Activated CD4-positive, alpha-beta memory T cell treated with anti-CD3 and anti-CD28 coated beads, Interleukin-2, amount 10 ng/mL, durations not matched to agents 7 days and 5 days (primary cell): ENCODE measurements around the gene RIPOR2. TPM values are rescaled to one million over a fixed set of nuclear protein-coding genes. Genes with fewer than 3 reads are reported as not detected.

ENCODE experiments used
- CTCF ChIA-PET: fragments of 350-600 bp; sonication (Branson Sonifier 250); formaldehyde crosslinking; loops from one replicate; lab custom pipeline; 2021; ENCODE audit warnings: antibody characterized with exemption, inconsistent platforms; lab: Charles Lee
- POLR2A ChIA-PET: fragments of 350-600 bp; sonication (Branson Sonifier 250); formaldehyde crosslinking; loops from one replicate; lab custom pipeline; 2021; ENCODE audit warnings: antibody characterized with exemption; lab: Charles Lee
- DNase-seq: peaks from one replicate; pipeline ENCODE4 v3.0.0-alpha.2; 2020
- H3K27ac Mint-ChIP-seq: one replicate; pipeline ENCODE4 v1.8.0; 2021; ENCODE audit warnings: mild to moderate bottlenecking, mixed read lengths
- H3K27me3 Mint-ChIP-seq: one replicate; pipeline ENCODE4 v1.8.0; 2021; ENCODE audit warnings: mixed read lengths
- H3K36me3 Mint-ChIP-seq: one replicate; pipeline ENCODE4 v1.8.0; 2021; ENCODE audit warnings: low read depth, mixed read lengths
- H3K4me1 Mint-ChIP-seq: one replicate; pipeline ENCODE4 v1.8.0; 2021; ENCODE audit warnings: mixed read lengths
- H3K4me3 Mint-ChIP-seq: one replicate; pipeline ENCODE4 v1.8.0; 2021; ENCODE audit warnings: mild to moderate bottlenecking, mixed read lengths
- H3K9me3 Mint-ChIP-seq: one replicate; pipeline ENCODE4 v1.8.0; 2021; ENCODE audit warnings: mixed read lengths
- total RNA-seq, 2 experiments: library from RNA; stranded (reverse); gene quantifications; one replicate each; pipeline ENCODE4 v1.2.3, GENCODE V29; 2021

Gene RIPOR2
- total RNA-seq, 2 experiments from 2014 or later: 234 to 240 TPM

GRCh38 chr6:24832794-24833193 is 103.0 kb downstream of the RIPOR2 start:
- Mint-ChIP-seq H3K36me3 (peaks cover 88% of the 10 kb centered on the region), H3K4me3 (no peak overlapping the region), H3K4me1 (peaks cover 26% of the 10 kb centered on the region), H3K9me3 (peaks cover 4% of the 10 kb centered on the region), H3K27me3 (no peaks in the 10 kb centered on the region), H3K27ac (peak overlapping the region; percentile 16)
- POLR2A ChIA-PET: interaction anchor here (1.3 kb wide), 1 partner anchor 11 kb away, joined by 6 read pairs; no protein-coding TSS in a partner anchor
- CTCF ChIA-PET: interaction anchor here (0.7 to 3.8 kb wide), 4 partner anchors 159 to 238 kb away, joined by 3 to 13 read pairs (median 4); no protein-coding TSS in a partner anchor
- DNase-seq: no peak

GRCh38 chr6:24831771-24832716 is 103.7 kb downstream of the RIPOR2 start:
- Mint-ChIP-seq H3K36me3 (peaks cover 91% of the 10 kb centered on the region), H3K4me3 (no peak overlapping the region), H3K4me1 (peaks cover 26% of the 10 kb centered on the region), H3K9me3 (peaks cover 4% of the 10 kb centered on the region), H3K27ac (no peak overlapping the region), H3K27me3 (no peaks in the 10 kb centered on the region)
- POLR2A ChIA-PET: interaction anchor here (1.3 kb wide), 1 partner anchor 12 kb away, joined by 6 read pairs; no protein-coding TSS in a partner anchor
- CTCF ChIA-PET: interaction anchor here (0.7 to 3.8 kb wide), 4 partner anchors 160 to 239 kb away, joined by 3 to 13 read pairs (median 4); no protein-coding TSS in a partner anchor
- DNase-seq: no peak

GRCh38 chr6:24829657-24830056 is 106.1 kb downstream of the RIPOR2 start:
- peaks cover 89% of the 10 kb centered on the region for H3K36me3 Mint-ChIP-seq
- H3K27ac Mint-ChIP-seq: no peak overlapping the region
- ChIA-PET POLR2A (interaction anchor here (1.4 kb wide), 1 partner anchor 11 kb away, joined by 4 read pairs; no protein-coding TSS in a partner anchor), CTCF (interaction anchor here (1.1 to 1.5 kb wide), 3 partner anchors 162 to 241 kb away, joined by 3 to 4 read pairs (median 3); no protein-coding TSS in a partner anchor)
- no peak for DNase-seq
- H3K4me3 Mint-ChIP-seq: no peak overlapping the region
- no peaks in the 10 kb centered on the region for H3K9me3 Mint-ChIP-seq
- peaks cover 11% of the 10 kb centered on the region for H3K4me1 Mint-ChIP-seq
- no peaks in the 10 kb centered on the region for H3K27me3 Mint-ChIP-seq

DNA sequence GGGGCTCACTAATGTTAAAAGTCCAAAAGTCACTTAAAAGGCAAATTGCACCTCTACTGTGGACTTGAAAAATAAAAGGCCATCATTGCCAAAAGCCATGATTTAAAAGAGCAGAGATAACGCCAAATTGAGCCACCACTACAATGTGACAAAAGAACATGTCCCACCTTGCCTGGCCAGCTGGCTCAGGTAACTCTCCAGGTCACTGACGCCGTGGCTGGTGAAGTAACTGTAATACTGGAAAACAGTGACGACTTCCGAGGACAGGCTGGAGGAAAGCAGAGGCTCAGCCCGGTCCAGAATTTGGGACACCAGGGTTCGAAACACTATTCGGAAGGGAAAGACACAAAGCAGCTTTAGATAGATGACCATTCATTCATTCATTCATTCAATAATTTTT is 107.8 kb downstream of the RIPOR2 start:
- no peak overlapping the region for H3K4me3 Mint-ChIP-seq
- H3K4me1 Mint-ChIP-seq: no peaks in the 10 kb centered on the region
- H3K27me3 Mint-ChIP-seq: no peaks in the 10 kb centered on the region
- no peak for DNase-seq
- H3K27ac Mint-ChIP-seq: no peak overlapping the region
- ChIA-PET POLR2A (interaction anchor here (1.1 kb wide), 1 partner anchor 9 kb away, joined by 3 read pairs; no protein-coding TSS in a partner anchor), CTCF (no interaction called here)
- peaks cover 88% of the 10 kb centered on the region for H3K36me3 Mint-ChIP-seq
- H3K9me3 Mint-ChIP-seq: no peaks in the 10 kb centered on the region

DNA sequence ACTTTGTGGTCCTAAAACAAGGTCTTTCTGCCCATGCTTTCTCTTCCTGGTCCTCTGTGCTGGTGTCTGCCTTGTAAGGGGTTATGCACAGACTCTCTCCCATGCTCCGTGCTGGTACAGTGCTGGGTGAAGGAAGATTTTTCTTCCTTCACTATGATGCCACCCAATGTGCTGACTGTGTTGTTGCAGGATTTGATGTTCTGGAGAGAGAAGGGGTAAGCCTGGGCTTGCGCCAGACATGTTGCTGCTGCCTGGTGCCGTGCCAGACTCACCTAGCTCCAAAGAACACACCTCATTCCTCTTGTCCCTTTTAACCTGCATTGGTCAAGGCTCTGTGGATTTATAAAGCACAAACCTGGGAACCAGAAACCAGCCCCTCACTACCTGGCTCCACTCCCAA is 108.6 kb downstream of the RIPOR2 start:
- ChIA-PET POLR2A (interaction anchor here (0.9 to 1.1 kb wide), 2 partner anchors 10 to 43 kb away, joined by 3 read pairs; no protein-coding TSS in a partner anchor), CTCF (no interaction called here)
- peaks cover 84% of the 10 kb centered on the region for H3K36me3 Mint-ChIP-seq
- H3K4me3 Mint-ChIP-seq: no peak overlapping the region
- no peaks in the 10 kb centered on the region for H3K4me1 Mint-ChIP-seq
- peak overlapping the region; percentile 36 for H3K27ac Mint-ChIP-seq
- no peaks in the 10 kb centered on the region for H3K27me3 Mint-ChIP-seq
- no peak for DNase-seq
- no peaks in the 10 kb centered on the region for H3K9me3 Mint-ChIP-seq

DNA sequence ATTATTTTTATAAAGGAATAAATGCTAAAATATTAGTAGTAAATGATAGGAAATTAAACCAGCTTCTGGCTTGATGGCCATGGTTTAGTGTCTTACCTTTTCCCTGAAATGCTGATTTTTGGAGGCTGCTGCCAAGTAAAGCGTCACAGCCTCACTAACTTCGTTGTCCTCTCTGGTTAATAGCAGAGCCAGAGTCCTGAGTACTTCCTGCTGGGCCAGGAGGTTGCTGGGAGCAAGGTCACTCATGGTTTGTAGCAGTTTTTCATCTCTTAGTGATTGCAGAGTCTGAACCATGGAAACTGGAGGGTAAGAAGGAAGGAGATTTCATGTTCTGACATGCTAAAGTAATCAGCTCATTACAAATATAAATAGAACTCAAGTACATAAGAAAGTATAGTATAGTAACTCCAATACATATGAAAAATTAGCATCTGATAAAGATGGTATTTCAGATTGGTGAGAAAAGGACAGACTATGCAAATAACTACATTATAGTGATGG is 110.6 kb downstream of the RIPOR2 start:
- no peaks in the 10 kb centered on the region for H3K27me3 Mint-ChIP-seq
- DNase-seq: no peak
- CTCF ChIA-PET: no interaction called here
- H3K9me3 Mint-ChIP-seq: no peaks in the 10 kb centered on the region
- H3K27ac Mint-ChIP-seq: no peak overlapping the region
- H3K4me3 Mint-ChIP-seq: no peak overlapping the region
- H3K4me1 Mint-ChIP-seq: no peaks in the 10 kb centered on the region
- POLR2A ChIA-PET: interaction anchor here (0.6 kb wide), 1 partner anchor 154 kb away, joined by 3 read pairs; no protein-coding TSS in a partner anchor
- peaks cover 80% of the 10 kb centered on the region for H3K36me3 Mint-ChIP-seq

GRCh38 chr6:24824142-24824938 is 111.4 kb downstream of the RIPOR2 start:
- peaks cover 75% of the 10 kb centered on the region for H3K36me3 Mint-ChIP-seq

GRCh38 chr6:24823185-24823584 is 112.6 kb downstream of the RIPOR2 start:
- Mint-ChIP-seq H3K36me3 (peaks cover 78% of the 10 kb centered on the region), H3K4me3 (no peak overlapping the region), H3K9me3 (no peaks in the 10 kb centered on the region), H3K4me1 (no peaks in the 10 kb centered on the region), H3K27me3 (no peaks in the 10 kb centered on the region), H3K27ac (no peak overlapping the region)
- CTCF ChIA-PET: no interaction called here
- POLR2A ChIA-PET: no interaction called here
- no peak for DNase-seq

More at GRCh38 chr6:24824142-24824938, 111.4 kb downstream of the RIPOR2 start:
- Mint-ChIP-seq H3K9me3 (no peaks in the 10 kb centered on the region), H3K27ac (no peak overlapping the region), H3K4me3 (no peak overlapping the region), H3K27me3 (no peaks in the 10 kb centered on the region), H3K4me1 (no peaks in the 10 kb centered on the region)
- ChIA-PET CTCF (no interaction called here), POLR2A (interaction anchor here (0.6 kb wide), 1 partner anchor 155 kb away, joined by 3 read pairs; no protein-coding TSS in a partner anchor)
- DNase-seq: no peak

- DNase-seq: no peak
- H3K27me3 Mint-ChIP-seq: no peaks in the 10 kb centered on the region
- H3K27ac Mint-ChIP-seq: no peak overlapping the region
- ChIA-PET CTCF (no interaction called here), POLR2A (interaction anchor here (0.7 kb wide), 1 partner anchor 286 kb away, joined by 3 read pairs; no protein-coding TSS in a partner anchor)
- no peaks in the 10 kb centered on the region for H3K4me1 Mint-ChIP-seq
- H3K4me3 Mint-ChIP-seq: no peak overlapping the region
- no peaks in the 10 kb centered on the region for H3K9me3 Mint-ChIP-seq
- H3K36me3 Mint-ChIP-seq: peaks cover 77% of the 10 kb centered on the region
These were observed 113.1 kb downstream of the RIPOR2 start for GRCh38 chr6:24822696-24823095.

GRCh38 chr6:24821860-24822444 is 113.8 kb downstream of the RIPOR2 start:
- Mint-ChIP-seq H3K4me3 (no peak overlapping the region), H3K9me3 (no peaks in the 10 kb centered on the region), H3K27me3 (no peaks in the 10 kb centered on the region), H3K4me1 (no peaks in the 10 kb centered on the region), H3K36me3 (peaks cover 71% of the 10 kb centered on the region), H3K27ac (peak overlapping the region; percentile 5)
- ChIA-PET POLR2A (interaction anchor here (0.7 kb wide), 1 partner anchor 285 kb away, joined by 3 read pairs; no protein-coding TSS in a partner anchor), CTCF (interaction anchor here (0.9 to 1.2 kb wide), 2 partner anchors 33 to 196 kb away, joined by 3 to 4 read pairs; no protein-coding TSS in a partner anchor)
- DNase-seq: no peak

DNA sequence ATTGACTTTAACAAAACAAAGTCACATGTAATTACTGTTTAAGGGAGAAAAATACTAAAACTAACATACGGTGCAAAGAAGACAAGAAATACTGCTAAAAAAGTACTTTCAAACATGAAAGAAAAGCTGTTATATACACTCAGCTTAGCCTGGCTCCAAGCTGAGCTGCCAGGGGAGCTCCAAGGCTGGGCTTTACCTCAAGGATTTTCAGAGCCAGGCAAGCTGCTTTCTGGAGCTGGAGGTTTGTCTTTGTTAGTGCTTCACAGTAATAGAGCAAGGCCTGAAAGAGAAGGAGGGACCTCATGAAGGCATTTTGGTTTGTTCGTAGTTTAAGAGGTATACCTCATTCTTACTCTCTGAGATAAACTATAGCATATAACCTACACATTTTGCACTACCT is 117.4 kb downstream of the RIPOR2 start:
- no peak overlapping the region for H3K4me3 Mint-ChIP-seq
- ChIA-PET CTCF (no interaction called here), POLR2A (interaction anchor here (1.4 to 1.5 kb wide), 3 partner anchors 10 to 43 kb away, joined by 3 to 4 read pairs (median 4); no protein-coding TSS in a partner anchor)
- DNase-seq: no peak
- H3K36me3 Mint-ChIP-seq: peaks cover 41% of the 10 kb centered on the region
- no peak overlapping the region for H3K27ac Mint-ChIP-seq
- H3K9me3 Mint-ChIP-seq: no peaks in the 10 kb centered on the region
- H3K27me3 Mint-ChIP-seq: no peaks in the 10 kb centered on the region
- no peaks in the 10 kb centered on the region for H3K4me1 Mint-ChIP-seq

GRCh38 chr6:24809728-24810127 is 126.0 kb downstream of the RIPOR2 start:
- ChIA-PET CTCF (no interaction called here), POLR2A (no interaction called here)
- Mint-ChIP-seq H3K4me1 (no peaks in the 10 kb centered on the region), H3K27ac (no peak overlapping the region), H3K36me3 (peaks cover 56% of the 10 kb centered on the region), H3K9me3 (no peaks in the 10 kb centered on the region), H3K27me3 (no peaks in the 10 kb centered on the region), H3K4me3 (no peak overlapping the region)
- DNase-seq: no peak
